Skeletal muscle tissue (tissue), 4 donors: ENCODE data around the gene POLR1G. TPM values are rescaled to one million over a fixed set of nuclear protein-coding genes. Genes with fewer than 3 reads are reported as not detected.
"Not testable (repeated sequence)": the region's sequence is repeated elsewhere in the genome, so short reads cannot be mapped to it uniquely, and the experiment has no call there.

Source experiments
- H3K27ac ChIP-seq: one replicate; pipeline ENCODE4 v1.7.0; 2013; ENCODE audit warnings: mild to moderate bottlenecking, low read depth, low read length, inconsistent platforms
- H3K27me3 ChIP-seq, 3 donors: one replicate each; pipeline ENCODE4 v1.7.0; 2013; ENCODE audit warnings: low read length in 3 of 3; ENCODE audit not compliant: control insufficient read depth in 3 of 3, insufficient read depth in 3 of 3
- H3K36me3 ChIP-seq, 3 donors: one replicate each; pipeline ENCODE4 v1.7.0; 2013; ENCODE audit warnings: low read length in 3 of 3; ENCODE audit not compliant: control insufficient read depth in 3 of 3, insufficient read depth in 3 of 3
- H3K4me1 ChIP-seq, 3 donors: one replicate each; pipeline ENCODE4 v1.7.0; 2013; ENCODE audit warnings: low read length in 3 of 3, mild to moderate bottlenecking in 3 of 3; ENCODE audit not compliant: control insufficient read depth in 3 of 3, insufficient read depth in 3 of 3
- H3K4me3 ChIP-seq, 3 donors: one replicate each; pipeline ENCODE4 v1.7.0; 2013; ENCODE audit warnings: low read length in 3 of 3
- H3K9ac ChIP-seq, 3 donors: one replicate each; pipeline ENCODE4 v1.7.0; 2013; ENCODE audit warnings: low read length in 3 of 3, mild to moderate bottlenecking in 3 of 3, moderate library complexity in 2 of 3, low read depth in 1 of 3
- H3K9me3 ChIP-seq, 3 donors: one replicate each; pipeline ENCODE4 v1.7.0; 2013; ENCODE audit warnings: low read length in 3 of 3; ENCODE audit not compliant: control insufficient read depth in 3 of 3
- total RNA-seq: library from RNA; depleted of rRNA; stranded (reverse); fragments of >200 nt; gene quantifications from one replicate; pipeline ENCODE4 v1.2.3, GENCODE V29; 2014
- donor health status: Osteomylitis.

Gene POLR1G
- total RNA-seq, 1 donor from 2014 or later, result 7.3 TPM

DNA sequence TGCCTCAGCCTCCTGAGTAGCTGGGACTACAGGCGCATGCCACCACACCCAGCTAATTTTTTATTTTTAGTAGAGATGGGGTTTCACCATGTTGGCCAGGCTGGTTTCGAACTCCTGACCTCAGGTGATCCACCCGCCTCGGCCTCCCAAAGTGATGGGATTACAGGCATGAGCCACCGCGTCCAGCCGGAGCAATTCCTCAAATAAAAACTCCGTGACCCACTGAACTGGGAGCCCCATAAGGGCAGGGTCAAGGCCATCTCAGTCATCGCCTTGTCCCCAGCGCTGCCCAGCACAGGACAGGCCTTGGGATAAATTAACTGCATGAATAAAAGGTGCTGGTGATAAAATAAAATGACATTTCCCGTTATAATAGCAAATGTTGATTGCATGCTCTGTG, 23.5 kb downstream of the POLR1G start:
- H3K9ac ChIP-seq, H3K4me3 ChIP-seq, H3K27me3 ChIP-seq, H3K36me3 ChIP-seq, H3K27ac ChIP-seq, H3K9me3 ChIP-seq: not testable (repeated sequence)
- peaks cover 3 to 18% (median 8%) of the 10 kb centered on the region in 3 donors for H3K4me1 ChIP-seq

DNA sequence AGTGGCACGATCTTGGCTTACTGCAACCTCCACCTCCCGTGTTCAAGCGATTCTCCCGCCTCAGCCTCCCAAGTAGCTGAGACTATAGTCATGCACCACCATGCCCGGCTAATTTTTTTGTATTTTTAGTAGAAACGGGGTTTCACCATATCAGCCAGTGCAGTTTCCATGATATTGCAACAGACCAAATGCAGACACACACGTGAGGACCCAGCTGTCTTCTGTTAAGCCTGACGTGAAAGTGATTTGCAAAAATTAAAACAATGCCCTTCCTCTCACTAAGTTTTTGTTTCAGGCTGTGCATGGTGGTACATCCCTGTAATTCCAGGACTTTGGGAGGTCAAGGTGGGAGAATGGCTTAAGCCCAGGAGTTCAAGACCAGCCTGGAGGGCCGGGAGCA, 24.6 kb downstream of the POLR1G start:
- not testable (repeated sequence) for H3K9me3 ChIP-seq, H3K9ac ChIP-seq, H3K27me3 ChIP-seq, H3K36me3 ChIP-seq, H3K27ac ChIP-seq, H3K4me3 ChIP-seq
- peaks cover 3 to 16% (median 8%) of the 10 kb centered on the region in 3 donors for H3K4me1 ChIP-seq

DNA sequence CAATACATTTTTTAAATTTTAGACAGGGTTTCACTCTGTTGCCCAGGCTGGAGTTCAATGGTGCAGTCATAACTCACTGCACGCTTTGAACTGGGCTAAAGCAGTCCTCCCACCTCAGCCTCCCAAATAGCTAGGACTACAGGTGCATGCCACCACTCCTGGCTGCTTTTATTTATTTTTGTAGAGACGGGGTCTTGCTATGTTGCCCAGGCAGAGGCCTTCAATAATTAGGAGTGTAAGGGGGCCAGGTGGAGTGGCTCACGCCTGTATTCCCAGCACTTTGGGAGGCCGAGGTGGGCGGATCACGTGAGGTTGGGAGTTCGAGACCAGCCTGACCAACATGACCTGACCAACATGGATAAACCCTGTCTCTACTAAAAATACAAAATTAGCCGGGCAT, 26.1 kb downstream of the POLR1G start:
- not testable (repeated sequence) for H3K9ac ChIP-seq, H3K4me3 ChIP-seq, H3K27me3 ChIP-seq, H3K9me3 ChIP-seq, H3K36me3 ChIP-seq, H3K27ac ChIP-seq
- H3K4me1 ChIP-seq, result peaks cover 3 to 15% (median 8%) of the 10 kb centered on the region in 3 donors

DNA sequence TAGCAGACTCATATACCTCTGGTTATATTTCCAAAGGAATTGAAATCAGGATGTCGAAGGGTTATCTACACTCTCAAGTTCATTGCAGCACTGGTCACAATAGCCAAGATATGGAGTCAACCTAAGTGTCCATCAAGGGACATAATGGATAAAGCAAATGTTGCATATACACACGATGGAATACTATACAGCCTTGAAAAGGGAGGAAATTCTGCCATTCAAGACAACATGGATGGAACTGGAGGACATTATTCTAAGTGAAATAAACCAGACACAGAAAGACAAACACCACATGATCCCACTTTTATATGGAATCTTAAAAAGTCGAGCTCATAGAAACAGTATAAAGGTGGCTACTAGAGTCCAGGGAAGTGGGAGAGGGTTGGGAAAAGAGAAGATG, 30.9 kb downstream of the POLR1G start:
- Histone ChIP-seq H3K4me1 (peaks cover 4 to 12% (median 12%) of the 10 kb centered on the region in 3 donors), H3K9me3 (no peaks in the 10 kb centered on the region), H3K36me3 (no peaks in the 10 kb centered on the region), H3K27ac (no peak overlapping the region), H3K27me3 (no peaks in the 10 kb centered on the region), H3K4me3 (no peak overlapping the region), H3K9ac (no peak overlapping the region)

DNA sequence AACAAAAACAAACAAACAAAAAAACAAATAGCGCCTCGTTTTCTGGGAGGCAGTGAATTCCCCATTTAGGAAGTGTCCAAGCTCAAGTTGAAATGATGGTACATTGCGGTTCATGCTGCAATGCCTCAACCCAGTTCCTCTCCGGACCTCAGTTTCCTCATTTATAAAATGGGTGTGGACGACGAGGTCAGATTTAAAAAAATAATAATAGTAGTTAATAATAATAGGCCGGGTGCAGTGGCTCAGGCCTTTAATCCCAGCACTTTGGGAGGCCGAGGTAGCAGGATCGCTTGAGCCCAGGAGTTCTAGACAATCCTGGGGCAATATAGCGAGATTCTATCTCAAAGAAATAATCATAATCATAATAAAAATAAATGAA, 32.7 kb downstream of the POLR1G start:
- H3K4me1 ChIP-seq, result peaks cover 11 to 27% (median 27%) of the 10 kb centered on the region in 3 donors
- H3K36me3 ChIP-seq, result no peaks in the 10 kb centered on the region
- H3K27me3 ChIP-seq, result no peaks in the 10 kb centered on the region
- H3K4me3 ChIP-seq, result no peak overlapping the region
- H3K27ac ChIP-seq, result peak overlapping the region; percentile 93
- no peaks in the 10 kb centered on the region for H3K9me3 ChIP-seq
- H3K9ac ChIP-seq, result peak overlapping the region in 2 of 3 donors; percentile 70 to 84

DNA sequence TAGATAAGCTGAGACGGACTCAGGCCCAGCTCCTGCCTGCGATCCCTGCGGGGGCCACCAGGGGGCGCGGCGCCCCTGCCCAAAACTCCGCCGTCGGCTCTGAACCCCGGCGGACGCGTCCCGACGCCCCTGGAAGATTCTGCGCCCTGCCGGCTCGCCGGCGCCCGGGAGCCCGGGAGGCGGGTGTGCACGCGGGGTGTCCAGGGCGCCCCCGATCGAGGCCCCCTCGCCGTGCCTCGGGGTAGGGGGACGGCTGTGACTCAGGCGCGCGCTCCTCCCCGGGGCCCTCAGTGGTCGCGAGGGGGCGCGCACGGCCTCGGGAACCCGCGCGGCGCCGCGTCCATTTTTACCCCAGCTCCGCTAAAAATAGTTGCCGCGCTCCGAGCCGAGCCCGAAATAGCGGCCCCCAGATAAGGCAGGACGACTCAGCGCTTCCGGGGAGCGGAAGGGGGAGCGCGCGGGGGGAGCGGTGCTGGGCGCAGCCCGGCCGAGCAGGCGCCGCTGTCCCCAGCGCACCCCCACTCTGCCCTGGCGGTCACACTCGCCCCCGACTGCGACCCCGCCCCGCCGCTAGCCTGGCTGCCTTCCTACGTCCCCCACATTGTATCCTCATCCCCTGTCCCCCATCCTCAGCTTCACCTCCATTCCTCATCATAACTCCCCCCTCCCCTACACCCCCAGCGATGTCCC, 33.3 kb downstream of the POLR1G start:
- Histone ChIP-seq H3K4me1 (peaks cover 15 to 31% (median 31%) of the 10 kb centered on the region in 3 donors), H3K9me3 (no peaks in the 10 kb centered on the region), H3K27ac (peak overlapping the region; percentile 93), H3K36me3 (no peaks in the 10 kb centered on the region), H3K4me3 (peak overlapping the region; percentile 54 to 72 (median 65)), H3K27me3 (no peaks in the 10 kb centered on the region), H3K9ac (peak overlapping the region; percentile 47 to 84 (median 70))

DNA sequence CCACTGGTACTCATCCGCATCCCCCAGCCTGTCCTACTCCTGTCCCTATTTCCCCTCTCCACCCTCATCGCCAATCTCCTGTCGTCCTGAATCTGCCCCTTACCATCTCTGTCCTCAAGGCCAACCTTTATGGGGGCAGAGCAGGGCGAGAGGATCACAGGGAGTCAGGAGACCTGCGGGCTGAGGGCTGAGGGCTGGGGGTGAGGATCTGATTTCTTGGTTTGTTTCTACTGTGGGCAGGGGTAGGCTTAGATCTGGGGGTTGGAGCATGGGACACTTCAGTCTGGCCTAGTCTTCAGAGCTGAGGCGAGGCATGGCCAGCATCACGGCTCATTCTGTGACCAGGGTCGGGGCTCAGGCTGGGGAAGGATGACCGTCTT, 33.8 kb downstream of the POLR1G start:
- Histone ChIP-seq H3K27ac (peak overlapping the region; percentile 93), H3K9ac (peak overlapping the region; percentile 47 to 84 (median 70)), H3K9me3 (no peaks in the 10 kb centered on the region), H3K4me3 (peak overlapping the region; percentile 54 to 72 (median 65)), H3K27me3 (no peaks in the 10 kb centered on the region), H3K36me3 (no peaks in the 10 kb centered on the region), H3K4me1 (peaks cover 17 to 36% (median 33%) of the 10 kb centered on the region in 3 donors)

DNA sequence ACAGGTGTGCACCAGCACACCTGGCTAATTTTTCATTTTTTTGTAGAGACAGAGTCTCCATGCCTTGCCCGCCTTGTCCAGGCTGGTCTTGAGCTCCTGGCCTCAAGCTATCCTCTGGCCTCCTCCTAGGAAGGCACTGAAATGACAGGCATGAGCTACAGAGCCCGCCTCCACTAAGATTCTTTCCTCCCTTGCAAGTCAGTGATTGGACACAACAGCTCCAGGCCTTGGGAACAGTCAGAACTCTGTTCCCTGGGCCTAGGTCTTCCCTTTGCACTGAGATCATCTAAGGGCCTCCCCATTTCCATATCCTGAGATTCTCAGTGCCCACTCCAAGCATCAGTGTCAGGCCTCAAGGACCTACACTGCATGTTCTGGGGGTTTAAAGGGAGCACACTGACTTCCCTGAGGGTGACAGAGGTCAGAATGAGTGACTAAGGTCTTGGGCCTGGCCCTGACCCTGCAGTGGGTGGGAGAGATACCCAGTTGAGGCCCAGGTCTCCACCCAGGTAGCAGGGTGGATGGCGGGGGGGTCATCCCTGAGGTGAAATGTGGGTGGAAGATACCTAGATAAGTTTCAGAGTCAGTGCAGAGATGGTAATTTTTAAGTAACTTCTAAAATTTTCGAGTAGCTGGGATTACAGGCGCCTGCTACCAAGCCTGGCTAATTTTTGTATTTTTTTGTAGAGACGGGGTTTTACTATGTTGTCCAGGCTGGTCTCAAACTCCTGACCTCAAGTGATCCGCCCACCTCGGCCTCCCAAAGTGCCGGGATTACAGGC, 34.6 kb downstream of the POLR1G start:
- Histone ChIP-seq H3K27me3 (no peaks in the 10 kb centered on the region), H3K36me3 (no peaks in the 10 kb centered on the region)

DNA sequence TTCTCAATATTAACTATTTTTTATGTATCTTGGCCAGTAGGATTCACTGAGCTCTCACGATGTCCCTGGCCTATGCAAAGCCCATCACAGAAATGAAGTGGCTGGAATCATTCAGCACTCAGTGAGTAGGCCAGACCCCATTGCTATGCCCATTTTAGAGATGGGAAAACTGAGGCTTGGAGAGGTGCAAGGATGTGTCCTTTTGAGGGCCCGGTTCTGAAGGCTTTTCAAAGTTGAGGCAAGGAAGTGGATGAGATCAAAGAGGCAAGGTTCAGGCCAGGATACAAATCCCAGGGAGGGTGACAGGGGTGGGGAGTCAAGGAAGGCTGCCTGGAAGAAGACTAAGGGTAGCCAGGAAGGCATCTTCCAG, 35.9 kb downstream of the POLR1G start:
- Histone ChIP-seq H3K27me3 (no peaks in the 10 kb centered on the region), H3K36me3 (no peaks in the 10 kb centered on the region), H3K9ac (no peak overlapping the region), H3K9me3 (no peaks in the 10 kb centered on the region), H3K4me1 (peaks cover 17 to 36% (median 33%) of the 10 kb centered on the region in 3 donors), H3K4me3 (no peak overlapping the region), H3K27ac (peak overlapping the region; percentile 95)

More for the DNA sequence above, 34.6 kb downstream of the POLR1G start:
- Histone ChIP-seq H3K9me3 (no peaks in the 10 kb centered on the region), H3K9ac (peak overlapping the region in 1 of 3 donors; percentile 84), H3K4me3 (no peak overlapping the region), H3K27ac (peak overlapping the region; percentile 93), H3K4me1 (peaks cover 17 to 36% (median 33%) of the 10 kb centered on the region in 3 donors)

DNA sequence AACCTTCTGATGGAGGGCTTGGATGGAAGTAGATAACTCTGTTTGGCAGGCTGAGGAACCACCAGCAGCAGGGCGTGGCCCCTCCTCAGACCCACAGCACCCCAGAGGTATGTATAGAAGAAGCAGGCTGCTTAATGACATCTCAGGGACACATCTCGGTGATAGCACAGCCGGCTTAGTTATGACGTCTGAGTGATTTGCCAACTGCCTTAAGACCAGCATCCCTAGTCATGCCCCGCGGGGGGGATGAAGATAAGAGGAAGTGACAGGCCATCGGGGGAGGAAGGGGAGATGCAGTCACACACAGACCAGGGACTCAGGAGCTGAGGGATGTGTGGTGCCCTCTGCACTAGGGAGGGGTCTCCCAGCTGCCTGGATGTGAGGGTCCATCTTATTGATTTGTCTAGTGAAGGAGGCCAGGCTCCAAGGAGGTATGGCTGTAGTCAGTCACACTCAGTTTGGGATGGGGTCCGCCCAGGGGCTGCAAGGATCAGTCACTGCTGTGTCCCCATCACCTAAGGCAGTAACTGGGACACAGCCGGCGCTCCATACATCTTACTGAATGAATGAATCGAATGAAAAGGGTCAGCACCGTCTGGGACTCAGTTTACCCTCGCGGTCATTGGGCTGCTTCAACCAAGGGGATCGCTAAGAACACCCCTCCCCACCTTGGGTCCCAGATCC, 36.5 kb downstream of the POLR1G start:
- H3K9me3 ChIP-seq, result no peaks in the 10 kb centered on the region
- peak overlapping the region; percentile 67 to 72 (median 70) for H3K4me3 ChIP-seq
- peaks cover 17 to 36% (median 33%) of the 10 kb centered on the region in 3 donors for H3K4me1 ChIP-seq
- H3K9ac ChIP-seq, result peak overlapping the region; percentile 45 to 77 (median 66)
- H3K36me3 ChIP-seq, result no peaks in the 10 kb centered on the region
- no peaks in the 10 kb centered on the region for H3K27me3 ChIP-seq
- peak overlapping the region; percentile 95 for H3K27ac ChIP-seq
